Mononuclear cell (primary cell): ENCODE data around the gene DDX47. TPM values are rescaled to one million over a fixed set of nuclear protein-coding genes. Genes with fewer than 3 reads are reported as not detected.
"Not testable (repeated sequence)": the region's sequence is repeated elsewhere in the genome, so short reads cannot be mapped to it uniquely, and the experiment has no call there.

ENCODE experiments used
- H3K27me3 ChIP-seq: 2 replicates; pipeline ENCODE4 v1.6.0; 2011; ENCODE audit warnings: low read length, control low read depth; ENCODE audit not compliant: insufficient read depth
- H3K4me1 ChIP-seq: 2 replicates; pipeline ENCODE4 v1.5.1; 2011; ENCODE audit warnings: mild to moderate bottlenecking, low read length, control low read depth; ENCODE audit not compliant: insufficient read depth
- H3K4me3 ChIP-seq: 2 replicates; pipeline ENCODE4 v1.5.1; 2011; ENCODE audit warnings: mild to moderate bottlenecking, low read length, moderate library complexity
- H3K9me3 ChIP-seq: 2 replicates; pipeline ENCODE4 v1.5.1; 2011; ENCODE audit warnings: low read depth, mild to moderate bottlenecking, control low read depth, low read length
- total RNA-seq: library from RNA; depleted of rRNA; stranded (reverse); fragments of >200 nt; gene quantifications from one replicate; pipeline ENCODE4 v1.2.3, GENCODE V29; 2012

The DDX47 gene
- total RNA-seq, 1 donor, result 188 TPM

GRCh38 chr12:12823811-12824210, 10.7 kb downstream of the DDX47 start:
- Histone ChIP-seq H3K4me3 (no peak overlapping the region), H3K4me1 (no peaks in the 10 kb centered on the region), H3K9me3 (no peaks in the 10 kb centered on the region), H3K27me3 (no peaks in the 10 kb centered on the region)

GRCh38 chr12:12835378-12836146, 22.4 kb downstream of the DDX47 start:
- Histone ChIP-seq H3K4me1 (peaks cover 4% of the 10 kb centered on the region), H3K9me3 (no peaks in the 10 kb centered on the region), H3K4me3 (no peak overlapping the region), H3K27me3 (no peaks in the 10 kb centered on the region)

GRCh38 chr12:12836571-12836970, 23.4 kb downstream of the DDX47 start:
- peaks cover 4% of the 10 kb centered on the region for H3K4me1 ChIP-seq
- H3K4me3 ChIP-seq, result no peak overlapping the region
- no peaks in the 10 kb centered on the region for H3K9me3 ChIP-seq
- H3K27me3 ChIP-seq, result no peaks in the 10 kb centered on the region

- peaks cover 4% of the 10 kb centered on the region for H3K4me1 ChIP-seq
- no peaks in the 10 kb centered on the region for H3K9me3 ChIP-seq
- H3K4me3 ChIP-seq, result no peak overlapping the region
- no peaks in the 10 kb centered on the region for H3K27me3 ChIP-seq
These were observed 24.1 kb downstream of the DDX47 start for GRCh38 chr12:12837025-12837812.

GRCh38 chr12:12837813-12838153, 24.6 kb downstream of the DDX47 start:
- Histone ChIP-seq H3K27me3 (no peaks in the 10 kb centered on the region), H3K4me1 (peaks cover 4% of the 10 kb centered on the region), H3K9me3 (no peaks in the 10 kb centered on the region), H3K4me3 (no peak overlapping the region)

- Histone ChIP-seq H3K9me3 (no peaks in the 10 kb centered on the region), H3K4me3 (no peak overlapping the region), H3K4me1 (peaks cover 4% of the 10 kb centered on the region), H3K27me3 (no peaks in the 10 kb centered on the region)
These were observed 25.9 kb downstream of the DDX47 start for GRCh38 chr12:12839003-12839395.

- H3K4me1 ChIP-seq, H3K9me3 ChIP-seq, H3K4me3 ChIP-seq, H3K27me3 ChIP-seq: not testable (repeated sequence)
These were observed 26.3 kb downstream of the DDX47 start for GRCh38 chr12:12839439-12839838.

- Histone ChIP-seq H3K4me3 (no peak overlapping the region), H3K9me3 (no peaks in the 10 kb centered on the region), H3K4me1 (peaks cover 4% of the 10 kb centered on the region), H3K27me3 (no peaks in the 10 kb centered on the region)
These were observed 26.9 kb downstream of the DDX47 start for GRCh38 chr12:12839873-12840579.

- H3K9me3 ChIP-seq, result no peaks in the 10 kb centered on the region
- no peaks in the 10 kb centered on the region for H3K27me3 ChIP-seq
- no peak overlapping the region for H3K4me3 ChIP-seq
- peaks cover 4% of the 10 kb centered on the region for H3K4me1 ChIP-seq
These were observed 27.4 kb downstream of the DDX47 start for GRCh38 chr12:12840580-12840899.

- H3K4me3 ChIP-seq, H3K27me3 ChIP-seq, H3K9me3 ChIP-seq, H3K4me1 ChIP-seq: not testable (repeated sequence)
These were observed 28.3 kb downstream of the DDX47 start for GRCh38 chr12:12841428-12841827.

GRCh38 chr12:12845794-12846243, 32.7 kb downstream of the DDX47 start:
- Histone ChIP-seq H3K27me3 (no peaks in the 10 kb centered on the region), H3K4me1 (peaks cover 7% of the 10 kb centered on the region), H3K9me3 (no peaks in the 10 kb centered on the region), H3K4me3 (no peak overlapping the region)

GRCh38 chr12:12846780-12847179, 33.6 kb downstream of the DDX47 start:
- not testable (repeated sequence) for H3K9me3 ChIP-seq, H3K4me3 ChIP-seq, H3K27me3 ChIP-seq, H3K4me1 ChIP-seq

GRCh38 chr12:12853435-12853834, 40.3 kb downstream of the DDX47 start:
- Histone ChIP-seq H3K4me3 (no peak overlapping the region), H3K27me3 (no peaks in the 10 kb centered on the region), H3K4me1 (no peaks in the 10 kb centered on the region), H3K9me3 (no peaks in the 10 kb centered on the region)

GRCh38 chr12:12859690-12860089, 46.5 kb downstream of the DDX47 start:
- no peaks in the 10 kb centered on the region for H3K4me1 ChIP-seq
- no peak overlapping the region for H3K4me3 ChIP-seq
- no peaks in the 10 kb centered on the region for H3K27me3 ChIP-seq
- H3K9me3 ChIP-seq, result no peaks in the 10 kb centered on the region

- Histone ChIP-seq H3K4me3 (no peak overlapping the region), H3K4me1 (no peaks in the 10 kb centered on the region), H3K27me3 (no peaks in the 10 kb centered on the region), H3K9me3 (no peaks in the 10 kb centered on the region)
These were observed 51.1 kb downstream of the DDX47 start for GRCh38 chr12:12864243-12864642.
